MCF 10A (cell line): Measurements from ENCODE around the gene ZSWIM8. TPM values are rescaled to one million over a fixed set of nuclear protein-coding genes. Genes with fewer than 3 reads are reported as not detected.

Experiments used
- BruUV-seq: library from RNA; stranded (reverse); fragments of 400-500 nt; replicated peaks from 2 replicates; lab custom pipeline; 2021; lab: Mats Ljungman, UMichigan
- CTCF ChIA-PET: fragments of 300-600 bp; sonication (Branson Sonifier 250); formaldehyde crosslinking; extraction: SDS; loops from one replicate; lab custom pipeline; 2021; ENCODE audit warnings: antibody characterized with exemption, inconsistent platforms; lab: Yijun Ruan, JAX
- POLR2A ChIA-PET: fragments of 300-600, 350-650 bp; sonication (Branson Sonifier 250); formaldehyde crosslinking; extraction: SDS; loops from one replicate; lab custom pipeline; 2020; ENCODE audit warnings: antibody characterized with exemption, inconsistent platforms; lab: Yijun Ruan, JAX
- DNase-seq: peaks from one replicate; pipeline ENCODE4 v3.0.0-alpha.2; 2018; ENCODE audit not compliant: unreplicated experiment
- H3K27ac Mint-ChIP-seq: one replicate; pipeline ENCODE4 v1.8.0; 2022; ENCODE audit warnings: mild to moderate bottlenecking, low read depth, mixed read lengths; ENCODE audit not compliant: unreplicated experiment
- H3K27me3 Mint-ChIP-seq: one replicate; pipeline ENCODE4 v1.8.0; 2022; ENCODE audit warnings: mixed read lengths; ENCODE audit not compliant: insufficient read depth, unreplicated experiment
- H3K36me3 Mint-ChIP-seq: one replicate; pipeline ENCODE4 v1.8.0; 2022; ENCODE audit warnings: mild to moderate bottlenecking, moderate library complexity, mixed read lengths; ENCODE audit not compliant: insufficient read depth, unreplicated experiment
- H3K4me1 Mint-ChIP-seq: one replicate; pipeline ENCODE4 v1.8.0; 2022; ENCODE audit warnings: mixed read lengths; ENCODE audit not compliant: insufficient read depth, unreplicated experiment
- H3K4me3 Mint-ChIP-seq: one replicate; pipeline ENCODE4 v1.8.0; 2022; ENCODE audit warnings: mild to moderate bottlenecking, moderate library complexity, mixed read lengths; ENCODE audit not compliant: unreplicated experiment
- H3K9me3 Mint-ChIP-seq: one replicate; pipeline ENCODE4 v1.8.0; 2022; ENCODE audit warnings: mixed read lengths; ENCODE audit not compliant: unreplicated experiment
- intact Hi-C: fragments of 100-400 bp; cut with micrococcal nuclease; formaldehyde crosslinking; loops from 2 replicates; pipeline ENCODE4 v1.14.1; 2022
- total RNA-seq: library from RNA; stranded (reverse); gene quantifications from 2 replicates; pipeline ENCODE4 v1.2.3, GENCODE V29; 2022
- TF ChIP-seq, protein P1 (sequence below): fragments of 200-600 bp; IDR thresholded peaks from one replicate; pipeline ENCODE4 v1.8.0; 2022; ENCODE audit warnings: antibody characterized with exemption, mild to moderate bottlenecking; ENCODE audit not compliant: unreplicated experiment

The ZSWIM8 gene
- total RNA-seq, 1 experiment from 2014 or later: 84.2 TPM

DNA sequence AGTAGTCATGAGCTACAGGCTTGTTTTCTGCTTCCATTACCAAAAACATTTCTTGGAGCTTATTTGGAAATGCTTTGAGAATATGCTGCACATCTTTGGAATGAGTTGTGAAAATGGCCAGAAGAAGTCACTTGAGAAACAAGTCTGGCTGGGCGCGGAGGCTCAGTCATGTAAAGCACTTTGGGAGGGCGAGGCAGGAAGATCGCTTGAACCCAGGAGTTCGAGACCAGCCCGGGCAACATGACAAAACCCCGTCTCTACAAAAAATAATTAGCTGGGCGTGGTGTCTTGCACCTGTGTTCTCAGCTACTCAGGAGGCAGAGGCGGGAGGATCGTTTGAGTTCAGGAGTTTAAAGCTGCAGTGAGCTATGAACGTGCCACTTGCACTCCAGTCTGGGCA, 4.4 kb upstream of the ZSWIM8 start:
- intact Hi-C loops: no loop called here
- no peaks in the 10 kb centered on the region for H3K27me3 Mint-ChIP-seq
- ChIA-PET POLR2A (interaction anchor here (0.6 to 9.9 kb wide), 13 partner anchors 7 to 370 kb away, joined by 3 to 202 read pairs (median 8); partner anchors contain the start of genes ADK, AP3M1, PPP3CB and SEC24C), CTCF (interaction anchor here (0.8 kb wide), 1 partner anchor 38 kb away, joined by 4 read pairs; no protein-coding TSS in a partner anchor)
- H3K4me3 Mint-ChIP-seq: peak overlapping the region; percentile 99
- H3K4me1 Mint-ChIP-seq: peaks cover 28% of the 10 kb centered on the region
- H3K27ac Mint-ChIP-seq: peak overlapping the region; percentile 99
- no peaks in the 10 kb centered on the region for H3K9me3 Mint-ChIP-seq
- TF ChIP-seq, protein P1, sequence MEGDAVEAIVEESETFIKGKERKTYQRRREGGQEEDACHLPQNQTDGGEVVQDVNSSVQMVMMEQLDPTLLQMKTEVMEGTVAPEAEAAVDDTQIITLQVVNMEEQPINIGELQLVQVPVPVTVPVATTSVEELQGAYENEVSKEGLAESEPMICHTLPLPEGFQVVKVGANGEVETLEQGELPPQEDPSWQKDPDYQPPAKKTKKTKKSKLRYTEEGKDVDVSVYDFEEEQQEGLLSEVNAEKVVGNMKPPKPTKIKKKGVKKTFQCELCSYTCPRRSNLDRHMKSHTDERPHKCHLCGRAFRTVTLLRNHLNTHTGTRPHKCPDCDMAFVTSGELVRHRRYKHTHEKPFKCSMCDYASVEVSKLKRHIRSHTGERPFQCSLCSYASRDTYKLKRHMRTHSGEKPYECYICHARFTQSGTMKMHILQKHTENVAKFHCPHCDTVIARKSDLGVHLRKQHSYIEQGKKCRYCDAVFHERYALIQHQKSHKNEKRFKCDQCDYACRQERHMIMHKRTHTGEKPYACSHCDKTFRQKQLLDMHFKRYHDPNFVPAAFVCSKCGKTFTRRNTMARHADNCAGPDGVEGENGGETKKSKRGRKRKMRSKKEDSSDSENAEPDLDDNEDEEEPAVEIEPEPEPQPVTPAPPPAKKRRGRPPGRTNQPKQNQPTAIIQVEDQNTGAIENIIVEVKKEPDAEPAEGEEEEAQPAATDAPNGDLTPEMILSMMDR: no peak
- no peak for DNase-seq
- peaks cover 55% of the 10 kb centered on the region for H3K36me3 Mint-ChIP-seq
- BruUV-seq: no TSS peak

DNA sequence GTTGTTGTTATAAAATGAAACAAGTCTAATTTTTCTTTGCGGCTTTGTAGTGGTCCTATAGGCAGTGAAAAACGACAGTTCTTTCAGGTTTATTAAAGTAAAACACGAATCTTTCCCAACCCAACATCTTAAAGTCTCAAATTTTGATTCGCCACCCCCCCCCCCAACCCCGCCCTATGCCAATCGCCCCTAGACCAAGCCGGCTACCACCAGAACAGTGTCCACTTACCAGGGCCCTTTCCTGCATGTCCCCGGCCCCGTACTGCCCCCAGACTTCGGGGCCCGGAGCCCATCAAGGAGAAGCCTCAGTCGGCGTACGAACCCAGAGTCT, 3.9 kb upstream of the ZSWIM8 start:
- Mint-ChIP-seq H3K4me3 (peak overlapping the region; percentile 99), H3K27ac (peak overlapping the region; percentile 99), H3K27me3 (no peaks in the 10 kb centered on the region), H3K4me1 (peaks cover 28% of the 10 kb centered on the region), H3K9me3 (no peaks in the 10 kb centered on the region), H3K36me3 (peaks cover 59% of the 10 kb centered on the region)
- TF ChIP-seq, protein P1: no peak
- CTCF ChIA-PET: interaction anchor here (0.9 kb wide), 1 partner anchor 159 kb away, joined by 3 read pairs; no protein-coding TSS in a partner anchor
- no peak for DNase-seq
- BruUV-seq: no TSS peak
- intact Hi-C loops: no loop called here
- POLR2A ChIA-PET: interaction anchor here (0.6 to 9.9 kb wide), 16 partner anchors 8 to 369 kb away, joined by 3 to 202 read pairs (median 5); partner anchors contain the start of genes ADK, AP3M1, PPP3CB and SEC24C

DNA sequence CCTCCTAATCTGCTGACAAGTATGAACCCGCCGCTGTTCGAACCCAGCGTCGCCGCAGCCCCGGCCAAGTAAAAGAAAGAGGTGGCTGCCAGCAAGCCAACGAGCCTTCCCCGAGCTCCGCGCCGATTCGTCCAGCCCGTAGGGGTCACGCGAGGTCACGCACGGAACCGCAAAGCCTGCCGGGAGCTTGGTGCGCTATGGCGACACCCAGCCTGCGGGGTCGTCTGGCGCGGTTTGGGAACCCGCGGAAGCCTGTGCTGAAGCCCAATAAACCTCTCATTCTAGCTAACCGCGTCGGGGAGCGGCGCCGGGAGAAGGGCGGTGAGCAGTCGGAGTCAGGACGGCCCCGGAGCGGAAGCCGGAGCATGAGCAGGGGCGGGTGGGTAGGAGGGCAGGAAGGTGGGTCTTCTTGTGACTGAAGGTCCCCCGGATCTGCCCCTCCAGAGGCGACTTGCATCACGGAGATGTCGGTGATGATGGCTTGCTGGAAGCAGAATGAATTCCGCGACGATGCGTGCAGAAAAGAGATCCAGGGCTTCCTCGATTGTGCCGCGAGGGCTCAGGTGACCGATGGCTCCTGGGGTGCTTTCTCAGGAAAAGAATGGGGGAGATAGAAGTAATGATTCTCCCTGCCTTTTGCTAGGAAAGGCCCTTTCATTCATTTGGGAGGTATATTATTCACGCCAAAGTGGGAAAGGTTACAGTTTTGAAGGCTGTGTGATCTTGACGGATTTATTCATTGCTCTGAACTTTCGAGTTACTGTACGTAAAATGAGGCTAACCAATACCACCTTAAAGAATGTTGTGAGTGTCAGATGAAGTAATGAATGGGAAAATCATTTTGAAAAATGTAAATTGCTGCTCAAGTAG, 3.3 kb upstream of the ZSWIM8 start, which contains the start of gene CHCHD1:
Gene CHCHD1 (plus strand): TSS at position 170 of the 870 bp plus-strand sequence. CDS start 28 bp downstream, at position 198.
- peaks cover 28% of the 10 kb centered on the region for H3K4me1 Mint-ChIP-seq
- intact Hi-C loops: loop anchor here (1.0 kb wide), 1 partner anchor 10 kb away; a partner anchor contains a TSS
- no TSS peak for BruUV-seq

More for the DNA sequence above, 3.3 kb upstream of the ZSWIM8 start, which contains the start of gene CHCHD1:
- Mint-ChIP-seq H3K9me3 (no peaks in the 10 kb centered on the region), H3K4me3 (peak within 1 kb of the TSS; percentile 99), H3K27me3 (no peaks in the 10 kb centered on the region), H3K36me3 (peaks cover 54% of the 10 kb centered on the region), H3K27ac (peak within 1 kb of the TSS; percentile 99)
- ChIA-PET CTCF (interaction anchor here (0.6 to 0.9 kb wide), 2 partner anchors 158 to 1156 kb away, joined by 3 read pairs; no protein-coding TSS in a partner anchor), POLR2A (interaction anchor here (0.6 to 9.9 kb wide), 17 partner anchors 8 to 369 kb away, joined by 3 to 202 read pairs (median 5); partner anchors contain the start of genes ADK, AP3M1, PPP3CB and SEC24C)
- TF ChIP-seq, protein P1: no peak
- DNase-seq: peak; percentile 86
